HEK293 (cell line): ENCODE measurements around the gene PLCD3.
A peak's percentile ranks its signal among the peaks of the same experiment; 100 is the strongest.

ENCODE experiments used
- BCL11B ChIP-seq: fragments of 450-650 bp; formaldehyde crosslinking; IDR thresholded peaks from 2 replicates; pipeline ENCODE4 v1.5.1; 2016; ENCODE audit warnings: low read depth, missing biosample characterization, missing genetic modification characterization
- GFI1B ChIP-seq: fragments of 450-650 bp; formaldehyde crosslinking; IDR thresholded peaks from 2 replicates; pipeline ENCODE4 v1.5.1; 2016; ENCODE audit warnings: missing biosample characterization, missing genetic modification characterization
- GLIS2 ChIP-seq: fragments of 450-650 bp; formaldehyde crosslinking; IDR thresholded peaks from 2 replicates; pipeline ENCODE4 v1.5.1; 2016; ENCODE audit warnings: missing biosample characterization, missing genetic modification characterization
- SCRT1 ChIP-seq: fragments of 450-650 bp; formaldehyde crosslinking; IDR thresholded peaks from 2 replicates; pipeline ENCODE4 v1.5.1; 2016; ENCODE audit warnings: missing biosample characterization, missing genetic modification characterization, borderline replicate concordance
- YY2 ChIP-seq: fragments of 450-650 bp; formaldehyde crosslinking; IDR thresholded peaks from 2 replicates; pipeline ENCODE4 v1.5.1; 2016; ENCODE audit warnings: missing biosample characterization, missing genetic modification characterization
- ZBTB21 ChIP-seq: fragments of 450-650 bp; formaldehyde crosslinking; IDR thresholded peaks from 2 replicates; pipeline ENCODE4 v1.5.1; 2017; ENCODE audit warnings: missing biosample characterization, missing genetic modification characterization
- ZFP41 ChIP-seq: fragments of 450-650 bp; formaldehyde crosslinking; IDR thresholded peaks from 2 replicates; pipeline ENCODE4 v1.5.1; 2016; ENCODE audit warnings: missing biosample characterization, missing genetic modification characterization, borderline replicate concordance
- ZNF184 ChIP-seq: fragments of 450-650 bp; IDR thresholded peaks from 2 replicates; pipeline ENCODE4 v1.5.1; 2018; ENCODE audit warnings: missing biosample characterization, mild to moderate bottlenecking, missing genetic modification characterization
- ZNF202 ChIP-seq: fragments of 450-650 bp; formaldehyde crosslinking; IDR thresholded peaks from 2 replicates; pipeline ENCODE4 v1.5.1; 2016; ENCODE audit warnings: missing biosample characterization, missing genetic modification characterization, borderline replicate concordance
- ZNF214 ChIP-seq: fragments of 450-650 bp; formaldehyde crosslinking; IDR thresholded peaks from 2 replicates; pipeline ENCODE4 v1.5.1; 2017; ENCODE audit warnings: missing biosample characterization, mild to moderate bottlenecking, missing genetic modification characterization, borderline replicate concordance
- ZNF292 ChIP-seq: fragments of 450-650 bp; formaldehyde crosslinking; IDR thresholded peaks from 2 replicates; pipeline ENCODE4 v1.5.1; 2016; ENCODE audit warnings: low read depth, missing biosample characterization, missing genetic modification characterization, borderline replicate concordance
- ZNF350 ChIP-seq: fragments of 450-650 bp; formaldehyde crosslinking; IDR thresholded peaks from 2 replicates; pipeline ENCODE4 v1.5.0; 2017; ENCODE audit warnings: missing biosample characterization, mild to moderate bottlenecking, missing genetic modification characterization
- ZNF423 ChIP-seq: fragments of 450-650 bp; formaldehyde crosslinking; IDR thresholded peaks from 2 replicates; pipeline ENCODE4 v1.5.1; 2016; ENCODE audit warnings: missing biosample characterization, missing genetic modification characterization
- ZNF48 ChIP-seq: fragments of 450-650 bp; formaldehyde crosslinking; IDR thresholded peaks from 2 replicates; pipeline ENCODE4 v1.5.1; 2016; ENCODE audit warnings: missing biosample characterization, missing genetic modification characterization
- ZNF510 ChIP-seq: fragments of 450-650 bp; formaldehyde crosslinking; IDR thresholded peaks from 2 replicates; pipeline ENCODE4 v1.5.1; 2018; ENCODE audit warnings: mild to moderate bottlenecking, missing genetic modification characterization, missing biosample characterization; ENCODE audit not compliant: insufficient replicate concordance
- ZNF514 ChIP-seq: fragments of 450-650 bp; formaldehyde crosslinking; IDR thresholded peaks from 2 replicates; pipeline ENCODE4 v1.5.1; 2016; ENCODE audit warnings: missing biosample characterization, missing genetic modification characterization
- ZNF549 ChIP-seq: fragments of 450-650 bp; IDR thresholded peaks from 2 replicates; pipeline ENCODE4 v1.5.1; 2018; ENCODE audit warnings: missing biosample characterization, missing genetic modification characterization, mild to moderate bottlenecking, inconsistent platforms, moderate library complexity
- ZNF560 ChIP-seq: fragments of 450-650 bp; formaldehyde crosslinking; IDR thresholded peaks from 2 replicates; pipeline ENCODE4 v1.5.1; 2017; ENCODE audit warnings: missing biosample characterization, missing genetic modification characterization, borderline replicate concordance
- ZNF585B ChIP-seq: fragments of 450-650 bp; formaldehyde crosslinking; IDR thresholded peaks from 2 replicates; pipeline ENCODE4 v1.5.1; 2016; ENCODE audit warnings: missing biosample characterization, missing genetic modification characterization
- ZNF629 ChIP-seq: fragments of 450-650 bp; formaldehyde crosslinking; IDR thresholded peaks from 2 replicates; pipeline ENCODE4 v1.5.1; 2017; ENCODE audit warnings: missing biosample characterization, missing genetic modification characterization
- ZNF701 ChIP-seq: fragments of 450-650 bp; formaldehyde crosslinking; IDR thresholded peaks from 2 replicates; pipeline ENCODE4 v1.5.1; 2016; ENCODE audit warnings: missing biosample characterization, missing genetic modification characterization
- ZNF768 ChIP-seq: fragments of 450-650 bp; formaldehyde crosslinking; IDR thresholded peaks from 2 replicates; pipeline ENCODE4 v1.5.1; 2018; ENCODE audit warnings: missing biosample characterization, mild to moderate bottlenecking, missing genetic modification characterization
- ZNF785 ChIP-seq: fragments of 450-650 bp; formaldehyde crosslinking; IDR thresholded peaks from 2 replicates; pipeline ENCODE4 v1.5.1; 2016; ENCODE audit warnings: missing biosample characterization, missing genetic modification characterization
- TF ChIP-seq, protein P1 (sequence below): fragments of 450-650 bp; formaldehyde crosslinking; IDR thresholded peaks from 2 replicates; pipeline ENCODE4 v1.5.1; 2017; ENCODE audit warnings: missing biosample characterization, missing genetic modification characterization
- TF ChIP-seq, protein P2 (sequence below): fragments of 450-650 bp; formaldehyde crosslinking; IDR thresholded peaks from 2 replicates; pipeline ENCODE4 v1.5.1; 2017; ENCODE audit warnings: missing biosample characterization, mild to moderate bottlenecking, missing genetic modification characterization, moderate library complexity
- TF ChIP-seq, protein P3 (sequence below): fragments of 450-650 bp; formaldehyde crosslinking; IDR thresholded peaks from 2 replicates; pipeline ENCODE4 v1.5.1; 2016; ENCODE audit warnings: missing biosample characterization, missing genetic modification characterization
- TF ChIP-seq, protein P4 (sequence below): fragments of 450-650 bp; formaldehyde crosslinking; IDR thresholded peaks from 2 replicates; pipeline ENCODE4 v1.5.1; 2017; ENCODE audit warnings: missing biosample characterization, missing genetic modification characterization
- TF ChIP-seq, protein P5 (sequence below): fragments of 450-650 bp; formaldehyde crosslinking; IDR thresholded peaks from 2 replicates; pipeline ENCODE4 v1.5.1; 2016; ENCODE audit warnings: missing biosample characterization, missing genetic modification characterization
- TF ChIP-seq, protein P6 (sequence below): fragments of 450-650 bp; formaldehyde crosslinking; IDR thresholded peaks from 2 replicates; pipeline ENCODE4 v1.5.1; 2016; ENCODE audit warnings: missing biosample characterization, missing genetic modification characterization, low read depth
- TF ChIP-seq, protein P7 (sequence below): fragments of 450-650 bp; formaldehyde crosslinking; IDR thresholded peaks from 2 replicates; pipeline ENCODE4 v1.5.1; 2016; ENCODE audit warnings: missing biosample characterization, missing genetic modification characterization

PLCD3 gene

DNA sequence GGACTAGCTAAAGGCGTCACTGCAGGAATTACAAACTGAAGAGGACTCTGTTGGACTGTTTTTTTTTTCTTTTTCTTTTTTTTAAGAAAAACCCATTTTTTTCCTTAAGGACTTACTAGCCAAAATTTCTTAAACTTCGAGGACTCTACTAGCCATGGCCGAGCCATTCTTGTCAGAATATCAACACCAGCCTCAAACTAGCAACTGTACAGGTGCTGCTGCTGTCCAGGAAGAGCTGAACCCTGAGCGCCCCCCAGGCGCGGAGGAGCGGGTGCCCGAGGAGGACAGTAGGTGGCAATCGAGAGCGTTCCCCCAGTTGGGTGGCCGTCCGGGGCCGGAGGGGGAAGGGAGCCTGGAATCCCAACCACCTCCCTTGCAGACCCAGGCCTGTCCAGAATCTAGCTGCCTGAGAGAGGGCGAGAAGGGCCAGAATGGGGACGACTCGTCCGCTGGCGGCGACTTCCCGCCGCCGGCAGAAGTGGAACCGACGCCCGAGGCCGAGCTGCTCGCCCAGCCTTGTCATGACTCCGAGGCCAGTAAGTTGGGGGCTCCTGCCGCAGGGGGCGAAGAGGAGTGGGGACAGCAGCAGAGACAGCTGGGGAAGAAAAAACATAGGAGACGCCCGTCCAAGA, 16.8 kb upstream of the PLCD3 start (continued):
- TF ChIP-seq ZNF629 (no peak), GFI1B (tag by site-specific recombination) (no peak), YY2 (tag by site-specific recombination) (no peak), ZNF768 (tag by site-specific recombination) (no peak), ZNF202 (no peak), ZNF514 (no peak), ZNF585B (tag by site-specific recombination) (no peak), ZNF350 (tag by site-specific recombination) (no peak), ZFP41 (tag by site-specific recombination) (no peak), GLIS2 (tag by site-specific recombination) (peak; percentile 88), ZNF560 (tag by site-specific recombination) (no peak), BCL11B (no peak; the same call in 1 of the 2 replicates), ZNF549 (tag by site-specific recombination) (no peak), ZNF423 (peak; percentile 82), ZNF785 (no peak), SCRT1 (tag by site-specific recombination) (no peak), ZBTB21 (tag by site-specific recombination) (no peak), ZNF701 (tag by site-specific recombination) (no peak), ZNF214 (tag by site-specific recombination) (no peak), ZNF184 (tag by site-specific recombination) (no peak; the same call in 1 of the 2 replicates), ZNF510 (tag by site-specific recombination) (no peak), ZNF292 (tag by site-specific recombination) (no peak), ZNF48 (tag by site-specific recombination) (no peak)
- TF ChIP-seq, protein P1, sequence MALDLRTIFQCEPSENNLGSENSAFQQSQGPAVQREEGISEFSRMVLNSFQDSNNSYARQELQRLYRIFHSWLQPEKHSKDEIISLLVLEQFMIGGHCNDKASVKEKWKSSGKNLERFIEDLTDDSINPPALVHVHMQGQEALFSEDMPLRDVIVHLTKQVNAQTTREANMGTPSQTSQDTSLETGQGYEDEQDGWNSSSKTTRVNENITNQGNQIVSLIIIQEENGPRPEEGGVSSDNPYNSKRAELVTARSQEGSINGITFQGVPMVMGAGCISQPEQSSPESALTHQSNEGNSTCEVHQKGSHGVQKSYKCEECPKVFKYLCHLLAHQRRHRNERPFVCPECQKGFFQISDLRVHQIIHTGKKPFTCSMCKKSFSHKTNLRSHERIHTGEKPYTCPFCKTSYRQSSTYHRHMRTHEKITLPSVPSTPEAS: no peak
- TF ChIP-seq, protein P2, sequence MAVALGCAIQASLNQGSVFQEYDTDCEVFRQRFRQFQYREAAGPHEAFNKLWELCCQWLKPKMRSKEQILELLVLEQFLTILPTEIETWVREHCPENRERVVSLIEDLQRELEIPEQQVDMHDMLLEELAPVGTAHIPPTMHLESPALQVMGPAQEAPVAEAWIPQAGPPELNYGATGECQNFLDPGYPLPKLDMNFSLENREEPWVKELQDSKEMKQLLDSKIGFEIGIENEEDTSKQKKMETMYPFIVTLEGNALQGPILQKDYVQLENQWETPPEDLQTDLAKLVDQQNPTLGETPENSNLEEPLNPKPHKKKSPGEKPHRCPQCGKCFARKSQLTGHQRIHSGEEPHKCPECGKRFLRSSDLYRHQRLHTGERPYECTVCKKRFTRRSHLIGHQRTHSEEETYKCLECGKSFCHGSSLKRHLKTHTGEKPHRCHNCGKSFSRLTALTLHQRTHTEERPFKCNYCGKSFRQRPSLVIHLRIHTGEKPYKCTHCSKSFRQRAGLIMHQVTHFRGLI (tag by site-specific recombination): no peak
- TF ChIP-seq, protein P3, sequence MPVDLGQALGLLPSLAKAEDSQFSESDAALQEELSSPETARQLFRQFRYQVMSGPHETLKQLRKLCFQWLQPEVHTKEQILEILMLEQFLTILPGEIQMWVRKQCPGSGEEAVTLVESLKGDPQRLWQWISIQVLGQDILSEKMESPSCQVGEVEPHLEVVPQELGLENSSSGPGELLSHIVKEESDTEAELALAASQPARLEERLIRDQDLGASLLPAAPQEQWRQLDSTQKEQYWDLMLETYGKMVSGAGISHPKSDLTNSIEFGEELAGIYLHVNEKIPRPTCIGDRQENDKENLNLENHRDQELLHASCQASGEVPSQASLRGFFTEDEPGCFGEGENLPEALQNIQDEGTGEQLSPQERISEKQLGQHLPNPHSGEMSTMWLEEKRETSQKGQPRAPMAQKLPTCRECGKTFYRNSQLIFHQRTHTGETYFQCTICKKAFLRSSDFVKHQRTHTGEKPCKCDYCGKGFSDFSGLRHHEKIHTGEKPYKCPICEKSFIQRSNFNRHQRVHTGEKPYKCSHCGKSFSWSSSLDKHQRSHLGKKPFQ (tag by site-specific recombination): no peak
- TF ChIP-seq, protein P4, sequence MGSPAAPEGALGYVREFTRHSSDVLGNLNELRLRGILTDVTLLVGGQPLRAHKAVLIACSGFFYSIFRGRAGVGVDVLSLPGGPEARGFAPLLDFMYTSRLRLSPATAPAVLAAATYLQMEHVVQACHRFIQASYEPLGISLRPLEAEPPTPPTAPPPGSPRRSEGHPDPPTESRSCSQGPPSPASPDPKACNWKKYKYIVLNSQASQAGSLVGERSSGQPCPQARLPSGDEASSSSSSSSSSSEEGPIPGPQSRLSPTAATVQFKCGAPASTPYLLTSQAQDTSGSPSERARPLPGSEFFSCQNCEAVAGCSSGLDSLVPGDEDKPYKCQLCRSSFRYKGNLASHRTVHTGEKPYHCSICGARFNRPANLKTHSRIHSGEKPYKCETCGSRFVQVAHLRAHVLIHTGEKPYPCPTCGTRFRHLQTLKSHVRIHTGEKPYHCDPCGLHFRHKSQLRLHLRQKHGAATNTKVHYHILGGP: no peak
- TF ChIP-seq, protein P5, sequence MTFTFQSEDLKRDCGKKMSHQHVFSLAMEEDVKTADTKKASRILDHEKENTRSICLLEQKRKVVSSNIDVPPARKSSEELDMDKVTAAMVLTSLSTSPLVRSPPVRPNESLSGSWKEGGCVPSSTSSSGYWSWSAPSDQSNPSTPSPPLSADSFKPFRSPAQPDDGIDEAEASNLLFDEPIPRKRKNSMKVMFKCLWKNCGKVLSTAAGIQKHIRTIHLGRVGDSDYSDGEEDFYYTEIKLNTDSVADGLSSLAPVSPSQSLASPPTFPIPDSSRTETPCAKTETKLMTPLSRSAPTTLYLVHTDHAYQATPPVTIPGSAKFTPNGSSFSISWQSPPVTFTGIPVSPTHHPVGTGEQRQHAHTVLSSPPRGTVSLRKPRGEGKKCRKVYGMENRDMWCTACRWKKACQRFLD (tag by site-specific recombination): no peak
- TF ChIP-seq, protein P6, sequence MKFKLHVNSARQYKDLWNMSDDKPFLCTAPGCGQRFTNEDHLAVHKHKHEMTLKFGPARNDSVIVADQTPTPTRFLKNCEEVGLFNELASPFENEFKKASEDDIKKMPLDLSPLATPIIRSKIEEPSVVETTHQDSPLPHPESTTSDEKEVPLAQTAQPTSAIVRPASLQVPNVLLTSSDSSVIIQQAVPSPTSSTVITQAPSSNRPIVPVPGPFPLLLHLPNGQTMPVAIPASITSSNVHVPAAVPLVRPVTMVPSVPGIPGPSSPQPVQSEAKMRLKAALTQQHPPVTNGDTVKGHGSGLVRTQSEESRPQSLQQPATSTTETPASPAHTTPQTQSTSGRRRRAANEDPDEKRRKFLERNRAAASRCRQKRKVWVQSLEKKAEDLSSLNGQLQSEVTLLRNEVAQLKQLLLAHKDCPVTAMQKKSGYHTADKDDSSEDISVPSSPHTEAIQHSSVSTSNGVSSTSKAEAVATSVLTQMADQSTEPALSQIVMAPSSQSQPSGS: no peak
- TF ChIP-seq, protein P7, sequence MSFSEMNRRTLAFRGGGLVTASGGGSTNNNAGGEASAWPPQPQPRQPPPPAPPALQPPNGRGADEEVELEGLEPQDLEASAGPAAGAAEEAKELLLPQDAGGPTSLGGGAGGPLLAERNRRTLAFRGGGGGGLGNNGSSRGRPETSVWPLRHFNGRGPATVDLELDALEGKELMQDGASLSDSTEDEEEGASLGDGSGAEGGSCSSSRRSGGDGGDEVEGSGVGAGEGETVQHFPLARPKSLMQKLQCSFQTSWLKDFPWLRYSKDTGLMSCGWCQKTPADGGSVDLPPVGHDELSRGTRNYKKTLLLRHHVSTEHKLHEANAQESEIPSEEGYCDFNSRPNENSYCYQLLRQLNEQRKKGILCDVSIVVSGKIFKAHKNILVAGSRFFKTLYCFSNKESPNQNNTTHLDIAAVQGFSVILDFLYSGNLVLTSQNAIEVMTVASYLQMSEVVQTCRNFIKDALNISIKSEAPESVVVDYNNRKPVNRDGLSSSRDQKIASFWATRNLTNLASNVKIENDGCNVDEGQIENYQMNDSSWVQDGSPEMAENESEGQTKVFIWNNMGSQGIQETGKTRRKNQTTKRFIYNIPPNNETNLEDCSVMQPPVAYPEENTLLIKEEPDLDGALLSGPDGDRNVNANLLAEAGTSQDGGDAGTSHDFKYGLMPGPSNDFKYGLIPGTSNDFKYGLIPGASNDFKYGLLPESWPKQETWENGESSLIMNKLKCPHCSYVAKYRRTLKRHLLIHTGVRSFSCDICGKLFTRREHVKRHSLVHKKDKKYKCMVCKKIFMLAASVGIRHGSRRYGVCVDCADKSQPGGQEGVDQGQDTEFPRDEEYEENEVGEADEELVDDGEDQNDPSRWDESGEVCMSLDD: no peak
